Rectal smooth muscle tissue (tissue), 1 donor: ENCODE data around the gene INSC.

Experiments used
- H3K27ac ChIP-seq: one replicate; pipeline ENCODE4 v1.7.0; 2013; ENCODE audit warnings: low read depth, low read length, inconsistent platforms
- H3K27me3 ChIP-seq: one replicate; pipeline ENCODE4 v1.7.0; 2013; ENCODE audit warnings: low read length; ENCODE audit not compliant: control insufficient read depth, insufficient read depth
- H3K36me3 ChIP-seq: one replicate; pipeline ENCODE4 v1.7.0; 2013; ENCODE audit warnings: low read length; ENCODE audit not compliant: control insufficient read depth, insufficient read depth
- H3K4me1 ChIP-seq: one replicate; pipeline ENCODE4 v1.7.0; 2013; ENCODE audit warnings: low read length; ENCODE audit not compliant: control insufficient read depth, insufficient read depth
- H3K4me3 ChIP-seq: one replicate; pipeline ENCODE4 v1.7.0; 2013; ENCODE audit warnings: low read length
- H3K9ac ChIP-seq: one replicate; pipeline ENCODE4 v1.7.0; 2013; ENCODE audit warnings: low read length

Gene INSC

DNA sequence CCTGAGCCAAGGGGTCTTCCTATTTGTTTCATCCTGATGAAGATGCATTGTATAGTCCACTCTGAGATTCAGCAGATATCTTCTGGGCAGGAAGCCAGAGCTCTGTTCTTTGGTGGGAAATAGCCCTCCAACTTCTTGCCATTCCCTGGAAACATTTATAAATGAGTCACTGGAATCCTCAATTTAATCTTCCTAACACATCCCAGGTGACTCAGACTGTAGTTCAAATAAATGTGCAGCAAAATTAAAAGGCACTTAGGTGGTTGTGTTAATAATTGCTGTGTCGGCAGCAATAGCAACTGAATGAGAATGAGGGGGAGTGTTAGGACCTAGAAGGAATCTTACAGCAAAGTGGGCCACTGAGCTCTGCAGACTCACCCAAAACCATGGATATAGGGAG lies 108.6 kb downstream of the INSC start:
- no peak overlapping the region for H3K9ac ChIP-seq
- no peak overlapping the region for H3K4me3 ChIP-seq
- no peaks in the 10 kb centered on the region for H3K36me3 ChIP-seq
- H3K27me3 ChIP-seq = no peaks in the 10 kb centered on the region
- H3K27ac ChIP-seq = no peak overlapping the region
- H3K4me1 ChIP-seq = no peaks in the 10 kb centered on the region

DNA sequence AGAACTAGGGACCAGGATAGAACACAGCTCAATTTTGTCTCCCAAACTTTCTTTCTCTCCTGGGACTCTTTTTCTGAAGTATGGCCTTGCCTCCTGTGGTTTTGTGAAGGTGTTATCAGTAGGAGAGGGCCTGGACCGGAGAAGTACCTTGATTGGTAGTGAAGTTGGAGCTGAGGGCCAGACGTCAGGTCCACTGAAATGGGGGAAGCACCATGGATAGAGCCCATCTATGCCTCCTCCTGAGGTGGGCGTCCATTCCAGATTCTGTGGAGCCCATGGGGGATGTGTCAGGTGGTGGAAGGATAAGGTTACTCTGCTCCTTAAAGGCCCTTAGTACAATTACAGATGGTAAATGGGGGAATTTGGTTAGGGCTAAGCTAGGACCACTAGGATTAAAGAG lies 109.7 kb downstream of the INSC start:
- no peak overlapping the region for H3K27ac ChIP-seq
- H3K36me3 ChIP-seq = no peaks in the 10 kb centered on the region
- H3K4me3 ChIP-seq = no peak overlapping the region
- no peak overlapping the region for H3K9ac ChIP-seq
- no peaks in the 10 kb centered on the region for H3K4me1 ChIP-seq
- H3K27me3 ChIP-seq = no peaks in the 10 kb centered on the region

GRCh38 chr11:15227011-15227410 lies 112.3 kb downstream of the INSC start:
- no peaks in the 10 kb centered on the region for H3K4me1 ChIP-seq
- H3K27ac ChIP-seq = no peak overlapping the region
- no peak overlapping the region for H3K9ac ChIP-seq

GRCh38 chr11:15228331-15228849 lies 113.7 kb downstream of the INSC start:
- Histone ChIP-seq H3K4me3 (no peak overlapping the region), H3K36me3 (no peaks in the 10 kb centered on the region), H3K4me1 (no peaks in the 10 kb centered on the region), H3K27ac (no peak overlapping the region), H3K9ac (no peak overlapping the region), H3K27me3 (no peaks in the 10 kb centered on the region)

More at GRCh38 chr11:15227011-15227410, 112.3 kb downstream of the INSC start:
- Histone ChIP-seq H3K36me3 (no peaks in the 10 kb centered on the region), H3K27me3 (no peaks in the 10 kb centered on the region), H3K4me3 (no peak overlapping the region)

DNA sequence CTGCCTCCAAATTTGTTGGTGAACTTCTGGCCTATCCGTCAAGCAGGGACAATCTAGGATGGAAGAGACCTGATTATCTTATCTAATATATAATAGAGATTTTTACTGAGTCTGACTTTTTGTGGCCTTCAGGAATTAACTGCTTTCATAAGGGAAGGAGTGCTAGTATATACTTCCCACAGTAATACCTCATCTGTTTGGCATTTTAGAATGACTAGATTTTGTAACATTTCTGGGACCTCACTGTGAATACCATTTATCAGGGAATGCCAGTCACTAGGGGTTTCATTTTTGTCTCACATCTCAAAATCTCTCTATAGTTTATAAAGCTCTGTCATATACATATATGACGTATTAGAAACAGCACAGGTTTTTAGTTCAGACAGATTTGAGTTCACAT lies 114.3 kb downstream of the INSC start:
- Histone ChIP-seq H3K9ac (no peak overlapping the region), H3K27me3 (no peaks in the 10 kb centered on the region), H3K4me3 (no peak overlapping the region), H3K4me1 (no peaks in the 10 kb centered on the region), H3K27ac (no peak overlapping the region), H3K36me3 (no peaks in the 10 kb centered on the region)

DNA sequence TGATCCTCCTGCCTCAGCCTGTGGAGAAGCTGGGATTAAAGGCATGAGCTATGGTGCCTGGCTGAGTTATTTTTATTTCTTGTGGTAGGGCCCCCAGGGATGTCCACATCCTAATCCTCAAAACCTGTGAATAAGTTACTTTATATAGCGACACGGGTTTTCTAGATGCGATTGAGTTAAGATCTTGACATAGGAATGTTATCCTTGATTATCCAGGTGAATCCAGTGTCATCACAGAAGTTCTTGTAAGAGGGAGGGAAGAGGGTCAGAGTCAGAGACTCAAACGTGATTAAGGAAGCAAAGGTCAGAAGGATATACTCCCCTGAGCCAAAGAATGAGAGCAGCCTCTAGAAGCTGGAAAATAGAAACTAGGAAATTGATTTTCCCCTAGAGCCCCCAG lies 117.8 kb downstream of the INSC start:
- Histone ChIP-seq H3K27ac (no peak overlapping the region), H3K27me3 (no peaks in the 10 kb centered on the region), H3K4me3 (no peak overlapping the region), H3K36me3 (no peaks in the 10 kb centered on the region), H3K4me1 (no peaks in the 10 kb centered on the region), H3K9ac (no peak overlapping the region)

DNA sequence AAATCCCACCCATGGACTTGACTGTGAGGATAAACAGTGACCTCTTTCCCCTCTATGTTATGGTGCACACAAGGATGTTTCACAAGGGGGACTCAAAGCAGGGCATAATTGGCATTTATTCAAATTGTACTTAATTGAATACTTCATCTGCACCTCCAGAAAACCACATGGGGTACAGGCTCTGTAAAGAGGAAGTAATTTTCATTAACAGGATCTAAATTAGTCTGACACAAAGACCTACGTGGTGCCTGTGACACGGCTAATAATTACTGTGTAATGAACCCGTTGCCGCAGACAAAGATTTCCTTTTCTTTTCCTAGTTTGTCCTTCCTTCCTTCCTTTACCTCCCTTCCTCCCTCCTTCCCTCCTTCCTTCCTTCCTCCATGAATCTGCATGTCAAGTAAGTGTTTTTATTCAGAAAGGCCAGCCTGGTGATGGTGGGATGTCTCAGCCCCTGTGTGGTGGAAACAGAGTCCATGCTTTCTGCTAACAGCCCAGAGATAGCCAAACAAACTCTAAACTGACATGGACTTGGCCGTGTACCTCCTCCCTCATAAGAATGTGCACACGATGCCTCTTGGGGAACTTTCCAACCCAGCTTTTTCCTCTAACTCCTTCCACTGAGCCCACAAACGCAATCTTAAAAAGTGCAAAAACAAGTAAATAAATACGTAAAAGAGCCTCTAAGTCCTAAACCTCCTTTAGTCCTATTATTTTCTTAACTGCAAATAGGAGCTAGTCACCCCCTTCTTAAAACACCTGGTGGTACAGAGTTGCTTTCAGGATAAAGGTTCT lies 118.8 kb downstream of the INSC start:
- H3K9ac ChIP-seq = no peak overlapping the region
- no peak overlapping the region for H3K4me3 ChIP-seq
- no peaks in the 10 kb centered on the region for H3K36me3 ChIP-seq
- H3K27ac ChIP-seq = no peak overlapping the region
- H3K4me1 ChIP-seq = no peaks in the 10 kb centered on the region
- H3K27me3 ChIP-seq = no peaks in the 10 kb centered on the region

DNA sequence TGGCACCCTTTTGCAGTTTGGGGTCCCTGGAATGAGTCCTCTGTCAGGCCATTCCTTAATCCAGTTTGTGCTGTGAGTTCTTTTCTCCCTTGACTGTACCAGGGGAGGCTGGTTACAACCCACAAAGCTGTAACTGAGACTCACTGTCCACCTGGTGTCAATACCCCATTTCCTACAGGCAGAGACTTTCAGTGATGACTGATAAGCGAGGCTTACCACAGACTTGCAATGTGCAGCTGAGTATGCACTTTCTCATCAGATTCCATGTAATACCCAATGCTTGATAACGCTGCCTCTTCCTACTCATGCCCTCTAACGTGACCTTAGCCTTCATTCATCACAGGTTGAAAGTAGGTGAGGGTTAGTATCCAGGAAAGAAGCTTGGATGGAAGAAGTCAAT lies 120.1 kb downstream of the INSC start:
- no peak overlapping the region for H3K27ac ChIP-seq
- no peaks in the 10 kb centered on the region for H3K27me3 ChIP-seq
- H3K9ac ChIP-seq = no peak overlapping the region
- no peaks in the 10 kb centered on the region for H3K4me1 ChIP-seq
- no peak overlapping the region for H3K4me3 ChIP-seq
- H3K36me3 ChIP-seq = no peaks in the 10 kb centered on the region

DNA sequence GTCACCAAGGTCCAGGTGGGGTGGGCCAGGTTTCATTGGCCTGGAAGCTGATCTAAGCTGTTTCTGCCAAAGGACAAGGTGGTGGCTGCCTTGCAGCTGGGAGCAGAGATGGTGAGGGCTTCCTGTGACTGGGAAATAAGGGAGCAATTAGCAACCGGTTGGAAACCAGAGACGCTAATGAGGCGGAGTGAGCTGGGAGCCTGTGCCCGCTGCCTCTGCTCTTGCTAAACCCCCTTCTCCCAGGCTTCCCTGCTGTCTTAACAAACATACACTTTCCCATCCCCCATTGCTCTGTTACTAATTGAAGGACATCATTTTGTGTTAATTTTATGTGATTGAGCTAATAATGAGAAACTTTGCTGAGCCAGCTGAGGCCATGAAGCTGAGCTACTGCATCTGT lies 121.8 kb downstream of the INSC start:
- Histone ChIP-seq H3K36me3 (no peaks in the 10 kb centered on the region), H3K4me3 (no peak overlapping the region), H3K27ac (no peak overlapping the region), H3K4me1 (no peaks in the 10 kb centered on the region), H3K27me3 (no peaks in the 10 kb centered on the region), H3K9ac (no peak overlapping the region)

- no peak overlapping the region for H3K9ac ChIP-seq
These were observed 124.1 kb downstream of the INSC start for GRCh38 chr11:15238856-15239255.

DNA sequence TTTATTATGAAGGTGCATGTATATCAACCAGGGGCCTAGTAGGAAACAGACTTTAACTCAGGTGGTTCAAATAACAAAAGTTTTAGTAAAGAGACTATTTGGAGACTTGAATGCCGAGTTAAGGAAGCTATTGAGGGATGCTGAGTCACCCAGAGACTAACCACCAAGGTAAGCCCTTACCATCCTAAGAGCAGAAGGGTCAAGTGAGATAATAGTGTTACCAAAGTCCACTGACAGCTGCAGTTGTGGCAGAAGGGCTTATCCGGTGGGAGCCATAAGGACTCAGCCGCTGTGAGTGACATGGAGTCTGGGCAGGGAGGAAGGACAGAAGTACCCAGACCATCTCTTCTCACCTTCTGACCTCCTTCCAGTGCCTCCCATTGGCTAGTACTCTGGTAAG lies 134.0 kb downstream of the INSC start:
- Histone ChIP-seq H3K4me3 (no peak overlapping the region), H3K36me3 (no peaks in the 10 kb centered on the region), H3K27ac (no peak overlapping the region), H3K27me3 (no peaks in the 10 kb centered on the region), H3K9ac (no peak overlapping the region), H3K4me1 (no peaks in the 10 kb centered on the region)

More at GRCh38 chr11:15238856-15239255, 124.1 kb downstream of the INSC start:
- Histone ChIP-seq H3K36me3 (no peaks in the 10 kb centered on the region), H3K4me1 (no peaks in the 10 kb centered on the region), H3K4me3 (no peak overlapping the region), H3K27ac (no peak overlapping the region), H3K27me3 (no peaks in the 10 kb centered on the region)

GRCh38 chr11:15258433-15259165 lies 143.9 kb downstream of the INSC start:
- Histone ChIP-seq H3K4me3 (no peak overlapping the region), H3K36me3 (no peaks in the 10 kb centered on the region), H3K27me3 (no peaks in the 10 kb centered on the region), H3K27ac (no peak overlapping the region), H3K4me1 (no peaks in the 10 kb centered on the region), H3K9ac (no peak overlapping the region)
